GM12864 (cell line): ENCODE measurements around the gene PRKAR1B.

ENCODE experiments used
- DNase-seq: peaks from one replicate; pipeline ENCODE4 v3.0.0-alpha.2; 2011; ENCODE audit warnings: low read depth
- H3K4me3 ChIP-seq: 2 replicates; pipeline ENCODE4 v1.5.1; 2011; ENCODE audit warnings: mild to moderate bottlenecking, low read depth, low read length, control low read depth
- CTCF ChIP-seq: IDR thresholded peaks from 2 replicates; pipeline ENCODE4 v1.5.1; 2011; ENCODE audit warnings: low read depth, mild to moderate bottlenecking, moderate library complexity, low read length, control low read depth, inconsistent platforms; ENCODE audit errors: missing control alignments

The PRKAR1B gene

DNA sequence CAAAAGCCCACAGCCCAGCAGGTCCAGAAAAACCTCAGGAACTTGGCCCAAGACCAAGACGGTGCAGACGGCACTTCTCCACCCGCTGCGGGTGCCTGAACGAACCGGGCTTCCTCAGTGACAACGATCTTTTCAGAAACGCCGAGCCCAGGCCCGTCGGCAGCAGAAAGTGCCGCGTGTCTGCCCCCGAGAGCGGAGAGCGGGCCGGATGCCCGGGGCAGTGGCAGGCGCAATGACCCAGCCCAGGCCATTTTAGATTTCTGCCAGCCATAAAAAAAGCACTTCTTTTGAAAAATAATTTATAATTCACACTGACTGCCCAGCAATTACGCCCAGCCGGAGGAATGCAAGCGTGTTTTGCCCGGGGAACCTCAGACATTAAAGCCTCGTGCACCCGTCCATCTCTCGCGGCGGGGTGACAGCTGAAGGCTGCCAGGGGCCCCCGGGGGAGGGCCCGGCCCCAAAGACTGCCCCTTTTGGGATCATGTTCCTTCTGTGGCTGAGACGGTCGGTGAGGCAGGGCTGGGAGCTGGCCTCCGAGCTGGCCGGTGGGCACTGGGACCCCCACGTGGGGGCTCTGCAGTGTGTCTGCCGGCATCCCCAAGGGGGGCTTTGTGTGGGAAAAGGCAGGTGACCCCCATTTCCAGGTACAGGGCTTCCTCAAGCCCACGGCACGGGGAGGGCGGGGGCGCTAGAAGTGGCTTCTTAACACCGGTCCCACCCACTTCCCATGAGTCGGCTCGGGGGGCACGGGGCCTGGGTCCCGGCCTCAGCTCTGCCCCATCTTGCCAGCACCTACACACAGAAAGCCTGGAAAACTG is 136.1 kb downstream of the PRKAR1B start:
- H3K4me3 ChIP-seq: no peak overlapping the region
- no peak for DNase-seq
- TF ChIP-seq CTCF: no peak

DNA sequence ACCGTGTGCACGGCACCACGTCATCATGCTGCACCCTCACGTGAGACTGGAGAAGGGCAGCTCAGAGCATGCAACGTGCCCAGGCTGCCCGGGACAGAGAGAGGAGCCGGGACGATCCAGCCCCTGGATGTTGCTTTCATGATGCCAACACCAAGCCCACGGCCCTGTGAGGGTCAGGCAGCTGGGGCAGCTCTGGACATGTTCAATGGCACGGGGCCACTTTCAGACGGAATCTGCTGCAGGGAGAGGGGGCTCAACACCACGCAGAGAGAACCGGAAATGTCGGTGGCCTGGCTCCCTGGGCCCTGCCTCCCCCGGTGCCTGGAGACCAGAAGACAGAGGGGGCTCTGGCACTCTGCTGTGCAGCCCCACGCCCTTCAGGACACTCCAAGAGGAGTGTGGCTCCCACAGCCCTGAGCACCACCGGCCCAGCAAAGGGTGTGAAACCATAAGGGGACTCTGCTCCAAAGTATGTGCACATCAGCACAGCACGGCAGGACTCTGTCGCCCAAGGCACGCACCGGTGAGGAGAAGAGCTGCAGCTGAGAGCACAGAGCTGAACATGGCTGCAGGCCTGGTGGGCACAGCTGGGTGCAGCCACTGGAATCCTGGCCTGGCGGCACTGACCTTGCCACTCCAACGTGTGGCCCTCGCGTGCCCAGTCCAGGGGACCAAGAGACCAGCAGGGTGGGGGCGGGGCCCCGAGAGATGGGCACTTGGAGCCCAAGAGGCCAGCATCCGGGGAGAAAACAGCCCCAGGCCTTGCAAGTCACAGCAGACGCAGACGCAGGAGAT is 137.1 kb downstream of the PRKAR1B start:
- DNase-seq: no peak
- TF ChIP-seq CTCF: no peak

DNA sequence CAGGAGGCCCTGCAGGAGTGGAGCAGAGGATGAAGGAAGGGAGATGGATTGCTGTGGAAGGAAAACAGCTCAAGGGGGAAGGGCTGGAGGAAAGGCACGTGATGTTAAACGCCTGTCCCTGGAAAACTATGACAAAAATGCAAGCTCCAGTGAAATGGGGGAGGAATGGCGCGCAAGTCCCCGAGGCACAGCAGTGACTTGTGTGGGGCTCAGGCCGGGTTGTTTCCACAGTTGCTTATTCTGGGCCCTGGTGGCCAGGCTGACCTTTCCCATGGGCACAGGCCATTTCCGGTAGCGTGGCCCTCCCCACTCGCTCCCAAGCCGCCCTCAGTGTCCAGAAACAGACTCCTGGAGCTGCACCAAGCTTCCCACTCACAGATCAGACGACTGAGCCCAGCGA is 139.3 kb downstream of the PRKAR1B start:
- no peak for TF ChIP-seq CTCF
- H3K4me3 ChIP-seq: no peak overlapping the region
- no peak for DNase-seq

More for the DNA sequence above, 137.1 kb downstream of the PRKAR1B start:
- no peak overlapping the region for H3K4me3 ChIP-seq

- H3K4me3 ChIP-seq: no peak overlapping the region
- TF ChIP-seq CTCF: no peak
Measured at GRCh38 chr7:586494-586893, 140.6 kb downstream of the PRKAR1B start.

GRCh38 chr7:585873-586272 is 141.2 kb downstream of the PRKAR1B start:
- no peak overlapping the region for H3K4me3 ChIP-seq
- no peak for DNase-seq
- no peak for TF ChIP-seq CTCF

More at GRCh38 chr7:586494-586893, 140.6 kb downstream of the PRKAR1B start:
- DNase-seq: no peak

DNA sequence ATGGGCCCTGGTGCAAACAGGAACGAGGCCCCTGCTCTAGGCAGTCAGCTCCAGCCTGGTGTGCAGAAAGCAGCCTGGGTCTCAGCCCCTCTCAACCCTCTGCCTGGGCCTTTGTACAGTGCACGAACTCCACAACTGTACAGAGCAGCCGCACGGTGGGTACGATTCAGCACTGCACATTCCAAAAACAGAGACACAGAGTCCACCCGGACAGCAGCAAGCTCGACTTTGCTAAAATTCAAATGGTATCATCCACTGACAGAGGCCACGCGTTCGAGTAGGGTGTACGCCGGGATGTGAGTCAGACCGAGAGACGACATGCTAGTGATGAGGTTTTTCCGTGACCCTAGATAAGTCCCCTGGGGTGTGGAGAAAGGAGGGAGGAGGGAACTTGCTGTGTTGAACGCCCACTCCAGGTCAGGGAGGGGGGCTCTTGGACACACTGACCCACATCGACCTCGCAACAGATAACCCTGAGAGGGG is 141.8 kb downstream of the PRKAR1B start:
- peak; percentile 38 for DNase-seq
- H3K4me3 ChIP-seq: no peak overlapping the region
- TF ChIP-seq CTCF: no peak
